ENCODE measurements around the gene PRUNE2. TPM values are rescaled to one million over a fixed set of nuclear protein-coding genes. Genes with fewer than 3 reads are reported as not detected.

The PRUNE2 gene
- total RNA-seq, 1 experiment from 2014 or later = 3.5 TPM

GRCh38 chr9:76603448-76603895 lies 302.4 kb downstream of the PRUNE2 start:
- H3K36me3 Mint-ChIP-seq (ENCODE audit: insufficient read depth, unreplicated experiment) = no peaks in the 10 kb centered on the region
- no peak for DNase-seq
- no peak for TF ChIP-seq CTCF (IDR thresholded peaks at IDR 0.05; ENCODE audit: insufficient read depth in 1 of 2, low read depth in 1 of 2, low read length in 1 of 2, severe bottlenecking in 1 of 2, unreplicated experiment in 1 of 2)
- intact Hi-C loops (cut with micrococcal nuclease; ENCODE audit: unreplicated experiment) = no loop called here
- no peaks in the 10 kb centered on the region for H3K9me3 Mint-ChIP-seq (ENCODE audit: unreplicated experiment)
- no peaks in the 10 kb centered on the region for H3K4me1 Mint-ChIP-seq (ENCODE audit: low read depth, unreplicated experiment)
- no peaks in the 10 kb centered on the region for H3K27me3 ChIP-seq (replicated peaks; ENCODE audit: control insufficient read depth, insufficient read depth, low read length)
- no peak overlapping the region for H3K4me3 Mint-ChIP-seq (ENCODE audit: unreplicated experiment)
- no peaks in the 10 kb centered on the region for H3K36me3 ChIP-seq (ENCODE audit: control insufficient read depth, insufficient read depth, low read length)
- H3K27me3 Mint-ChIP-seq (ENCODE audit: insufficient read depth, unreplicated experiment) = no peaks in the 10 kb centered on the region
- H3K4me3 ChIP-seq (ENCODE audit: low read depth, low read length) = no peak overlapping the region
- no peaks in the 10 kb centered on the region for H3K4me1 ChIP-seq
- POLR2A ChIA-PET = no interaction called here
- no peak overlapping the region for H3K27ac Mint-ChIP-seq (ENCODE audit: unreplicated experiment)
- H3K9me3 ChIP-seq = no peaks in the 10 kb centered on the region
- CTCF ChIA-PET = no interaction called here
- no TSS peak for BruUV-seq (replicated peaks)

GRCh38 chr9:76602199-76602598 lies 303.7 kb downstream of the PRUNE2 start:
- no peak for DNase-seq
- ChIA-PET CTCF (no interaction called here), POLR2A (no interaction called here)
- Mint-ChIP-seq H3K36me3 (ENCODE audit: insufficient read depth, unreplicated experiment) (no peaks in the 10 kb centered on the region), H3K9me3 (ENCODE audit: unreplicated experiment) (no peaks in the 10 kb centered on the region), H3K4me3 (ENCODE audit: unreplicated experiment) (no peak overlapping the region), H3K27me3 (ENCODE audit: insufficient read depth, unreplicated experiment) (no peaks in the 10 kb centered on the region), H3K4me1 (ENCODE audit: low read depth, unreplicated experiment) (no peaks in the 10 kb centered on the region), H3K27ac (ENCODE audit: unreplicated experiment) (no peak overlapping the region)
- Histone ChIP-seq H3K36me3 (ENCODE audit: control insufficient read depth, insufficient read depth, low read length) (no peaks in the 10 kb centered on the region), H3K27me3 (replicated peaks; ENCODE audit: control insufficient read depth, insufficient read depth, low read length) (no peaks in the 10 kb centered on the region), H3K9me3 (no peaks in the 10 kb centered on the region), H3K4me3 (ENCODE audit: low read depth, low read length) (no peak overlapping the region), H3K4me1 (0 out of 2 replicates have a peak, but pooled peaks cover 3% of the 10 kb centered on the region)
- no peak for TF ChIP-seq CTCF (IDR thresholded peaks at IDR 0.05; ENCODE audit: insufficient read depth in 1 of 2, low read depth in 1 of 2, low read length in 1 of 2, severe bottlenecking in 1 of 2, unreplicated experiment in 1 of 2)
- intact Hi-C loops (cut with micrococcal nuclease; ENCODE audit: unreplicated experiment) = no loop called here
- BruUV-seq (replicated peaks) = no TSS peak

DNA sequence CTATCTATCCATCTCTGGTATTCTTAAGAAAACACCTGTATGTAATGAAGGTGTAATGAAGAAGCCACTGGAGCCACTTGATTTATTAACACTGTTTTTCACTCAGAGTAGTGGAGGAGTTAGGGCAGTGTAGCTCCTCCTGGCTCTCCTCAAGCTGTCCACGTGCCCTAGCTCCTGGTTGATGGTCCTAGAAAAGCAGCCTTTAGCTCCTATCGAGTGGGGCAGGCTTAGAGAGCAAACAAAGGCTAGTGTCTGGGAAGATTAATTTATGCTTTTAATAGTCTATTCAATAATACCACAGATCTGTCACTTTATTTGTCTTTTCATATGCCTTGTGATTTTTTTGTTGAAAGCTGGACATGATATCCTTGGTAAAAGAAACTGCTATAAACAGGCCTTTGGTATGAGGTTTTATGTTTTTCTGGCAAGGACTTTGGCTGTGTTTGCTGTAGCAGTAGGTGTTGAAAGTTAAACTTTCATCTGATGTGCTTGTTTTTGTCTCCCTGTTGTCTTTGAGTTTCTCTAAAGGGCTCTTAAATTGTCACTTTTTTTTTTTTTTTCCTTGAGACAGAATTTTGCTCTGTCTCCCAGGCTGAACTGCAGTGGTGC lies 305.8 kb downstream of the PRUNE2 start:
- Histone ChIP-seq H3K9me3 (no peaks in the 10 kb centered on the region), H3K4me3 (ENCODE audit: low read depth, low read length) (no peak overlapping the region), H3K36me3 (ENCODE audit: control insufficient read depth, insufficient read depth, low read length) (no peaks in the 10 kb centered on the region), H3K27me3 (replicated peaks; ENCODE audit: control insufficient read depth, insufficient read depth, low read length) (no peaks in the 10 kb centered on the region), H3K4me1 (0 out of 2 replicates have a peak, but pooled peaks cover 3% of the 10 kb centered on the region)
- Mint-ChIP-seq H3K4me3 (ENCODE audit: unreplicated experiment) (no peak overlapping the region), H3K9me3 (ENCODE audit: unreplicated experiment) (no peaks in the 10 kb centered on the region), H3K27ac (ENCODE audit: unreplicated experiment) (no peak overlapping the region), H3K27me3 (ENCODE audit: insufficient read depth, unreplicated experiment) (no peaks in the 10 kb centered on the region), H3K4me1 (ENCODE audit: low read depth, unreplicated experiment) (no peaks in the 10 kb centered on the region), H3K36me3 (ENCODE audit: insufficient read depth, unreplicated experiment) (no peaks in the 10 kb centered on the region)
- ChIA-PET POLR2A (interaction anchor here (0.6 kb wide), 1 partner anchor 207 kb away, joined by 9 read pairs; no protein-coding TSS in a partner anchor), CTCF (no interaction called here)
- no TSS peak for BruUV-seq (replicated peaks)
- no peak for DNase-seq
- intact Hi-C loops (cut with micrococcal nuclease; ENCODE audit: unreplicated experiment) = no loop called here
- TF ChIP-seq CTCF (IDR thresholded peaks at IDR 0.05; ENCODE audit: insufficient read depth in 1 of 2, low read depth in 1 of 2, low read length in 1 of 2, severe bottlenecking in 1 of 2, unreplicated experiment in 1 of 2) = no peak

Measured in Caco-2 (cell line).